Epithelial cell of proximal tubule (primary cell): ENCODE results near the gene TYMS. TPM values are rescaled to one million over a fixed set of nuclear protein-coding genes. Genes with fewer than 3 reads are reported as not detected.

Experiments
- DNase-seq: peaks from one replicate; pipeline ENCODE4 v3.0.0-alpha.2; 2011; ENCODE audit warnings: low read depth
- H3K4me3 ChIP-seq: 2 replicates; pipeline ENCODE4 v1.5.1; 2011; ENCODE audit warnings: low read depth, mild to moderate bottlenecking, low read length
- total RNA-seq: library from RNA; depleted of rRNA; stranded (reverse); fragments of >200 nt; gene quantifications from 2 replicates; pipeline ENCODE4 v1.2.3, GENCODE V29; 2015
- TF ChIP-seq, protein P1 (sequence below): conservative IDR thresholded peaks from 2 replicates; pipeline ENCODE4 v1.5.1; 2012; ENCODE audit warnings: low read depth, mild to moderate bottlenecking, low read length

The TYMS gene
- total RNA-seq, 1 donor from 2014 or later: 65.6 TPM

DNA sequence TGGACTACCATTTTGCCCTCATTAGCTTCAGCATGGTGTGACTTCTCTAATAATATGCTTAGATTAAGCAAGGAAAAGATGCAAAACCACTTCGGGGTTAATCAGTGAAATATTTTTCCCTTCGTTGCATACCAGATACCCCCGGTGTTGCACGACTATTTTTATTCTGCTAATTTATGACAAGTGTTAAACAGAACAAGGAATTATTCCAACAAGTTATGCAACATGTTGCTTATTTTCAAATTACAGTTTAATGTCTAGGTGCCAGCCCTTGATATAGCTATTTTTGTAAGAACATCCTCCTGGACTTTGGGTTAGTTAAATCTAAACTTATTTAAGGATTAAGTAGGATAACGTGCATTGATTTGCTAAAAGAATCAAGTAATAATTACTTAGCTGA is 16.3 kb downstream of the TYMS start:
- DNase-seq: no peak
- TF ChIP-seq, protein P1, sequence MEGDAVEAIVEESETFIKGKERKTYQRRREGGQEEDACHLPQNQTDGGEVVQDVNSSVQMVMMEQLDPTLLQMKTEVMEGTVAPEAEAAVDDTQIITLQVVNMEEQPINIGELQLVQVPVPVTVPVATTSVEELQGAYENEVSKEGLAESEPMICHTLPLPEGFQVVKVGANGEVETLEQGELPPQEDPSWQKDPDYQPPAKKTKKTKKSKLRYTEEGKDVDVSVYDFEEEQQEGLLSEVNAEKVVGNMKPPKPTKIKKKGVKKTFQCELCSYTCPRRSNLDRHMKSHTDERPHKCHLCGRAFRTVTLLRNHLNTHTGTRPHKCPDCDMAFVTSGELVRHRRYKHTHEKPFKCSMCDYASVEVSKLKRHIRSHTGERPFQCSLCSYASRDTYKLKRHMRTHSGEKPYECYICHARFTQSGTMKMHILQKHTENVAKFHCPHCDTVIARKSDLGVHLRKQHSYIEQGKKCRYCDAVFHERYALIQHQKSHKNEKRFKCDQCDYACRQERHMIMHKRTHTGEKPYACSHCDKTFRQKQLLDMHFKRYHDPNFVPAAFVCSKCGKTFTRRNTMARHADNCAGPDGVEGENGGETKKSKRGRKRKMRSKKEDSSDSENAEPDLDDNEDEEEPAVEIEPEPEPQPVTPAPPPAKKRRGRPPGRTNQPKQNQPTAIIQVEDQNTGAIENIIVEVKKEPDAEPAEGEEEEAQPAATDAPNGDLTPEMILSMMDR: no peak
- no peak overlapping the region for H3K4me3 ChIP-seq

DNA sequence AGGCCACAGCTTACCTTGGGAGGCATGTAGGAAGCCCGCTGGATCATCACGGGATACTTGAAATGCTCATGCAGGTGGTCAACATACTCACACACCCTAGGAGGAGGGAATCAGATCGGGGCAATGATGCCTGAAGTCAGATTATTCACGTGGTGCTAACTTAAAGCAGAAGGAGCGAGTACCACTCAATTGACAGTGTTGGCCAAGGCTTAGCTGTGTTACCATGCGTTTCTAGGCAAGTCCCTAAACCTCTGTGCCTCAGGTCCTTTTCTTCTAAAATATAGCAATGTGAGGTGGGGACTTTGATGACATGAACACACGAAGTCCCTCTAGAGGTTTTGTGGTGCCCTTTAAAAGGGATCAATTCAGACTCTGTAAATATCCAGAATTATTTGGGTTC is 17.9 kb downstream of the TYMS start:
- DNase-seq: no peak
- no peak overlapping the region for H3K4me3 ChIP-seq
- TF ChIP-seq, protein P1: no peak

DNA sequence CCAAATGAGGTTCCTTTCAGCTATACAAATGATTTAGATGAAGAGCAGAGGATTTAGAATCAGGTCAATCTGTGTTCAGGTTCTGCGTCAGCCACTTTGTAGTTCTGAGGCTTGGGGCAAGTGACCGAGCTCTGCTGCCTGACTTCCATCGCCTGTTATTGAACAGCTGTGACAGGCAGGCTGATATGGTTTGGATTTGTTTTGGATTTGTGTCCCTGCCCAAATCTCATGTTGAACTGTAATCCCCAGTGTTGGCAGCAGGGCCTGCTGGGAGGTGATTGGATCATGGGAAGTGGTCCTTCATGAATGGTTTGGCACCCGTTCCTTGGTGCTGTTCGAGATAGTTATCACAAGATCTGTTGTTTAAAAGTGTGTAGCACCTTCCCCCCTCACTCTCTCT is 18.6 kb downstream of the TYMS start:
- TF ChIP-seq, protein P1: no peak
- no peak for DNase-seq

DNA sequence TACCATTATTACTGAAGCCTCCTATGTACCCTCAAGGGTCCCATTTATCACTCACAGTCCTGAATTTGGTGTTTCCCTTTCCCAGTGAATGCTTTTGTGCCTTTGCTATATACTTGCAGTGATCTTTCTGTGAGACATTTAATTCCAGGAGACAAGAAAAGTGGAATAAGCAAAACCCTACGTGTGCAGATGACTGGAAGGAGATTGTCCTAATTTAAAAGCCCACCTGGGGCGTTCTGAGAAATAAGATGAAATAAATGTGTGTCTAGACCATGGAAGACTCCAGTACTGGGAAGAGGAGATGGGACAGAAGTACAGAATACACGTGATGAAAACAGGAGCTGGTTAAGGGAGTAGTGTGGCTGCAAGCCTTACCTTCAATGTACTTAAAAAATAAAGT is 19.3 kb downstream of the TYMS start:
- no peak for DNase-seq
- TF ChIP-seq, protein P1: no peak
- H3K4me3 ChIP-seq: no peak overlapping the region

More for the DNA sequence above, 18.6 kb downstream of the TYMS start:
- no peak overlapping the region for H3K4me3 ChIP-seq

DNA sequence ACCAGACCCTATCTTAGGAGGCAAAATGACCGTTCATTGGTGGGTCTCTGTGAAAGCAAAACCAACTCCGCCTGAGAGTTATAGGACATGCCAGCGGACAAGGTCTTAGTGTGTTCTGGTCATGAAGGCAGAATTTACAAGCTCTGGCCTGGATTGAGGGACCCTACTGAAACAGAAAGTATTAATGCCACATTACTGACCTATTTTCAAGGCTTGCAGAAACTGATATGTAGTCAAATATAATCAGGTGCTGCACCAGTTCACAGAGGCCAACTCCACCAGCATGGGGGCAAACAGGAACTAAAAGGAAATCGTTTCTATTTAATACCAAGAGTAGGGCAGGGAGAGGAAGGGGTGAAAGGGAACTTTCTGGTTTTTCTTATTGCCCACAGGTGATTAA is 19.7 kb downstream of the TYMS start:
- DNase-seq: no peak
- TF ChIP-seq, protein P1: no peak

DNA sequence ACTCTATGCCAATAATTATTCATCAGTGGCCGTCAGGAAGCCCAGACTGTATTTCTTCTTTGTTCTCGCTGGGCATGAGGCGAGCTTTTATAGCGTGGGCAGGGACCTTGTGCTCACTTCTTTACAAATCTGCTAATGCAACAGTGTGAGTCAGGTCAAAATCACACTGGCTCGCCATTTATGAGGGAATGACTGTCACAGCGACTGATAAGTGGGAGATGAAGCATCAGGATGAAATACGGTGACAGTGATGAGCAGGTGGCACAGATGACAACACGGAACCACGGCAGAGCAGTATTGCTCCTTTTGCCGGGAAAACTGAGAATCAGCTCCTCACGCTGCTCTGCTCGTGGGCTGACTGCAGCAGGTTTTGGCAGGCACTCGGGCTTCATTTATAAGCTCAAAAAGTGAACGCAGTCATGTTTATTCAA is 20.5 kb downstream of the TYMS start:
- no peak for DNase-seq
- no peak overlapping the region for H3K4me3 ChIP-seq
- TF ChIP-seq, protein P1: no peak

More for the DNA sequence above, 19.7 kb downstream of the TYMS start:
- no peak overlapping the region for H3K4me3 ChIP-seq

DNA sequence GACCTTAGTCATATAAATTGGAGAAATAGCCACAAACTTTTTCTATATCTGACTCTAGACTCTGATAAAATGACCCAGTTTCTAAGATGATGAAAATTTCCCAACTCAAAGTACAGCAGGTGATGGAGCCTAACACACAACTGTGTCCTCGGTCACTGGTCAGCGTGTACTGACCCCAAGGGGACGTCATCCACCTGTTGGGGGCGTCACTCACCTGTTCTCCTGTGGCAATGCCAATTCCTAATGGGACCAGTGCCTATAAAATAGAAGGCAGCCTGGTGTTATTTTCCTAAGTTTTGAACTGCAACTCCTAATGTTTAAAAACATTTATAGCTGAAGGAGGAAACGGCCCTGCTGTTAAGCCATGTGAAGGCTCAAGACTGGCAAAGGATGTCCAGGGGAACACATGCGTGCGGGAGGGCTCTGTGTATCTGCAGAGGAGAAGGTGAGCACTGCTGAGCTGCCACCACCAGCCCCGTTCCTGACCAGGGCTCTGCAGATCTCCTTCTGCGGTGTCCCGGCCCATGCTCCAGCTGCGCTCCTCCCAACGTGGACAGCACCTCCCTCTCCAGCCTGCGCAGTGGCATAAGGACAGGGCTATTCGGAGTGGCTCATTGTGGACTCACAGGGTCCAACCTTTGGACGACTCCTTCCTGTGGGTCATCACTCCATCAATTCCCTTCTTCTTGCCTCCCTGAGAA is 21.2 kb downstream of the TYMS start:
- DNase-seq: no peak
- no peak overlapping the region for H3K4me3 ChIP-seq
- TF ChIP-seq, protein P1: no peak
